Limb (tissue), 2 donors: Measurements from ENCODE around the gene NACC2.

Experiments used
- DNase-seq, 2 donors: peaks; one replicate each; pipeline ENCODE4 v3.0.0-alpha.2; 2016; ENCODE audit errors: extremely low spot score in 2 of 2

NACC2 gene

GRCh38 chr9:135997090-135998015 lies 97.7 kb downstream of the NACC2 start:
- no peak for DNase-seq

- DNase-seq, result no peak
These were observed 99.3 kb downstream of the NACC2 start for GRCh38 chr9:135995816-135996215.

GRCh38 chr9:135994501-135995192 lies 100.4 kb downstream of the NACC2 start:
- no peak for DNase-seq

GRCh38 chr9:135993765-135994500 lies 101.2 kb downstream of the NACC2 start:
- DNase-seq, result no peak

GRCh38 chr9:135993409-135993742 lies 101.7 kb downstream of the NACC2 start:
- no peak for DNase-seq

GRCh38 chr9:135992486-135993408 lies 102.3 kb downstream of the NACC2 start:
- DNase-seq, result peak; percentile 82 to 85

GRCh38 chr9:135991771-135992170 lies 103.3 kb downstream of the NACC2 start:
- DNase-seq, result no peak

- DNase-seq, result peak; percentile 45 to 88
These were observed 104.3 kb downstream of the NACC2 start for GRCh38 chr9:135990468-135991429.

GRCh38 chr9:135989722-135990467 lies 105.2 kb downstream of the NACC2 start:
- peak in 1 of 2 donors; percentile 61 for DNase-seq

- no peak for DNase-seq
These were observed 105.9 kb downstream of the NACC2 start for GRCh38 chr9:135989157-135989556.

GRCh38 chr9:135988493-135988892 lies 106.6 kb downstream of the NACC2 start:
- DNase-seq, result no peak

GRCh38 chr9:135987838-135988404 lies 107.2 kb downstream of the NACC2 start:
- DNase-seq, result no peak

- no peak for DNase-seq
These were observed 108.5 kb downstream of the NACC2 start for GRCh38 chr9:135986605-135987004.

- no peak for DNase-seq
These were observed 109.2 kb downstream of the NACC2 start for GRCh38 chr9:135985889-135986288.

GRCh38 chr9:135985459-135985774 lies 109.7 kb downstream of the NACC2 start:
- no peak for DNase-seq

GRCh38 chr9:135984072-135984710 lies 110.9 kb downstream of the NACC2 start:
- DNase-seq, result no peak

- no peak for DNase-seq
These were observed 111.6 kb downstream of the NACC2 start for GRCh38 chr9:135983208-135984071.
